Activated CD8-positive, alpha-beta memory T cell treated with anti-CD3 and anti-CD28 coated beads, Interleukin-2, amount 50 U/mL, for 4 hours (primary cell): Measurements from ENCODE around the gene KRT10.
"Not testable (repeated sequence)": the region's sequence is repeated elsewhere in the genome, so short reads cannot be mapped to it uniquely, and the experiment has no call there.

Experiments used
- DNase-seq: peaks from one replicate; pipeline ENCODE4 v3.0.0-alpha.2; 2020

The KRT10 gene

GRCh38 chr17:40822132-40822812 lies at the start of gene KRT10:
Gene KRT10, minus strand, starts transcription at chr17:40822614. Its CDS starts 29 bp downstream, at chr17:40822585.
- DNase-seq = no peak

GRCh38 chr17:40871316-40871715 lies 48.9 kb upstream of the KRT10 start:
- no peak for DNase-seq

GRCh38 chr17:40870136-40870535 lies 47.7 kb upstream of the KRT10 start:
- DNase-seq = no peak

GRCh38 chr17:40866838-40867237 lies 44.4 kb upstream of the KRT10 start, which contains the start of gene KRT12:
Gene KRT12, minus strand, starts transcription at chr17:40867223. Its CDS starts 37 bp downstream, at chr17:40867186.
- DNase-seq = no peak

GRCh38 chr17:40864661-40865390 lies 42.4 kb upstream of the KRT10 start:
- DNase-seq = no peak

- no peak for DNase-seq
Observed at GRCh38 chr17:40862985-40863733, 40.7 kb upstream of the KRT10 start.

- no peak for DNase-seq
Observed at GRCh38 chr17:40859536-40859935, 37.1 kb upstream of the KRT10 start.

- not testable (repeated sequence) for DNase-seq
Observed at GRCh38 chr17:40858667-40859066, 36.3 kb upstream of the KRT10 start.

GRCh38 chr17:40857535-40857934 lies 35.1 kb upstream of the KRT10 start:
- no peak for DNase-seq

GRCh38 chr17:40854175-40854814 lies 31.9 kb upstream of the KRT10 start:
- no peak for DNase-seq

- DNase-seq = no peak
Observed at GRCh38 chr17:40852364-40852763, 29.9 kb upstream of the KRT10 start.

- DNase-seq = no peak
Observed at GRCh38 chr17:40850293-40850972, 28.0 kb upstream of the KRT10 start.

GRCh38 chr17:40849723-40850122 lies 27.3 kb upstream of the KRT10 start:
- no peak for DNase-seq

GRCh38 chr17:40848583-40849235 lies 26.3 kb upstream of the KRT10 start:
- no peak for DNase-seq

- DNase-seq = no peak
Observed at GRCh38 chr17:40846515-40847144, 24.2 kb upstream of the KRT10 start.

GRCh38 chr17:40844671-40845107 lies 22.3 kb upstream of the KRT10 start:
- DNase-seq = no peak

GRCh38 chr17:40843242-40843641 lies 20.8 kb upstream of the KRT10 start:
- no peak for DNase-seq

- DNase-seq = no peak
Observed at GRCh38 chr17:40841246-40841645, 18.8 kb upstream of the KRT10 start.

- no peak for DNase-seq
Observed at GRCh38 chr17:40839194-40839593, 16.8 kb upstream of the KRT10 start.

GRCh38 chr17:40836020-40836419 lies 13.6 kb upstream of the KRT10 start:
- DNase-seq = no peak

- DNase-seq = no peak
Observed at GRCh38 chr17:40833882-40834281, 11.5 kb upstream of the KRT10 start.
